SHP77 treated with DMSO at 0.1 percent for 48 hours (cell line): ENCODE results near the gene DDX4.

Source experiments
- DNase-seq: peaks from one replicate; lab custom pipeline; 2025; lab: John Stamatoyannopoulos, UW

Gene DDX4

GRCh38 chr5:55866485-55866884 is 128.6 kb downstream of the DDX4 start:
- no peak for DNase-seq
